ENCODE measurements around the gene CCHCR1. TPM values are rescaled to one million over a fixed set of nuclear protein-coding genes. Genes with fewer than 3 reads are reported as not detected.

Gene CCHCR1
- total and polyA plus RNA-seq, 2 of the 13 experiments (the other 11 are each of a cell fraction or from before 2014, with no cell fraction given), result 14.6 to 28.2 TPM

- TF ChIP-seq ZBTB7A (CRISPR knock-in tag; IDR thresholded peaks at IDR 0.05) (no peak), THAP9 (CRISPR knock-in tag; IDR thresholded peaks at IDR 0.05; ENCODE audit: borderline replicate concordance) (peak; percentile 27; the same call in 1 of the 2 replicates), ZNF264 (CRISPR knock-in tag; IDR thresholded peaks at IDR 0.05) (no peak), HNF4A (CRISPR knock-in tag; IDR thresholded peaks at IDR 0.05) (peak; percentile 83), DR1 (CRISPR knock-in tag; IDR thresholded peaks at IDR 0.05) (peak; percentile 80), HIVEP1 (CRISPR knock-in tag; IDR thresholded peaks at IDR 0.05) (peak; percentile 85), SMAD9 (CRISPR knock-in tag; IDR thresholded peaks at IDR 0.05) (peak; percentile 58; the same call in 1 of the 2 replicates), PPARG (CRISPR knock-in tag; conservative IDR thresholded peaks at IDR 0.05) (no peak), SNAPC2 (CRISPR knock-in tag; IDR thresholded peaks at IDR 0.05) (peak; percentile 94), ZXDC (CRISPR knock-in tag; IDR thresholded peaks at IDR 0.05) (0 out of 2 replicates have a peak, but pooled peaks have one; percentile 51), ZNF430 (CRISPR knock-in tag; IDR thresholded peaks at IDR 0.05) (no peak), ZNF749 (CRISPR knock-in tag; IDR thresholded peaks at IDR 0.05; ENCODE audit: borderline replicate concordance) (peak; percentile 81; the same call in 1 of the 2 replicates), NRL (CRISPR knock-in tag; IDR thresholded peaks at IDR 0.05; ENCODE audit: borderline replicate concordance) (peak; percentile 63; the same call in 1 of the 2 replicates), NR2F1 (CRISPR knock-in tag; IDR thresholded peaks at IDR 0.05) (no peak), TOPORS (CRISPR knock-in tag; IDR thresholded peaks at IDR 0.05) (peak; percentile 90; the same call in 1 of the 2 replicates), IKZF4 (CRISPR knock-in tag; IDR thresholded peaks at IDR 0.05; ENCODE audit: borderline replicate concordance, low read depth, not compliant biosample characterization) (no peak), ZNF605 (CRISPR knock-in tag; IDR thresholded peaks at IDR 0.05) (peak; percentile 46; the same call in 1 of the 2 replicates), ZNF788 (CRISPR knock-in tag; IDR thresholded peaks at IDR 0.05; ENCODE audit: borderline replicate concordance) (0 out of 2 replicates have a peak, but pooled peaks have one; percentile 22), HDAC2 (CRISPR knock-in tag; IDR thresholded peaks at IDR 0.05) (peak; percentile 43; the same call in 1 of the 2 replicates)
- TF ChIP-seq, protein P1, sequence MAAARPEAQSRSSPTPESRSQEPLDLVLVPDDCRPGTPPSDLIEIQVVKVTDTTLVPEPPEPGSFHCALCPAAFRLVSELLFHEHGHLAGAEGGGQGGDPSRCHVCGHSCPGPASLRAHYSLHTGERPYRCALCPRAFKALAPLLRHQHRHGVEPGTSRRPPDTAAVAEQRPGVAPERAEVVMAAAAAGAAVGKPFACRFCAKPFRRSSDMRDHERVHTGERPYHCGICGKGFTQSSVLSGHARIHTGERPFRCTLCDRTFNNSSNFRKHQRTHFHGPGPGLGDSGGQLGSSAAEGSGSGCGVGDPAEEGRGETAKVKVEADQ (CRISPR knock-in tag; IDR thresholded peaks at IDR 0.05; ENCODE audit: borderline replicate concordance), result peak; percentile 55; the same call in 1 of the 2 replicates
- TF ChIP-seq, protein P2, sequence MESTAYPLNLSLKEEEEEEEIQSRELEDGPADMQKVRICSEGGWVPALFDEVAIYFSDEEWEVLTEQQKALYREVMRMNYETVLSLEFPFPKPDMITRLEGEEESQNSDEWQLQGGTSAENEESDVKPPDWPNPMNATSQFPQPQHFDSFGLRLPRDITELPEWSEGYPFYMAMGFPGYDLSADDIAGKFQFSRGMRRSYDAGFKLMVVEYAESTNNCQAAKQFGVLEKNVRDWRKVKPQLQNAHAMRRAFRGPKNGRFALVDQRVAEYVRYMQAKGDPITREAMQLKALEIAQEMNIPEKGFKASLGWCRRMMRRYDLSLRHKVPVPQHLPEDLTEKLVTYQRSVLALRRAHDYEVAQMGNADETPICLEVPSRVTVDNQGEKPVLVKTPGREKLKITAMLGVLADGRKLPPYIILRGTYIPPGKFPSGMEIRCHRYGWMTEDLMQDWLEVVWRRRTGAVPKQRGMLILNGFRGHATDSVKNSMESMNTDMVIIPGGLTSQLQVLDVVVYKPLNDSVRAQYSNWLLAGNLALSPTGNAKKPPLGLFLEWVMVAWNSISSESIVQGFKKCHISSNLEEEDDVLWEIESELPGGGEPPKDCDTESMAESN (CRISPR knock-in tag; conservative IDR thresholded peaks at IDR 0.05), result peak; percentile 89; the same call in 1 of the 2 replicates
Measured at GRCh38 chr6:31158140-31158862, 699 bp upstream of the CCHCR1 start, which contains the start of gene TCF19 (continued).

Measured in HepG2 (cell line).